ENCODE data around the gene SERPINH1. TPM values are rescaled to one million over a fixed set of nuclear protein-coding genes. Genes with fewer than 3 reads are reported as not detected.

SERPINH1 gene
- polyA plus RNA-seq (2013, experiment 1 of 2) = 398 TPM
- polyA plus RNA-seq (2013, experiment 2 of 2) = 396 TPM

DNA sequence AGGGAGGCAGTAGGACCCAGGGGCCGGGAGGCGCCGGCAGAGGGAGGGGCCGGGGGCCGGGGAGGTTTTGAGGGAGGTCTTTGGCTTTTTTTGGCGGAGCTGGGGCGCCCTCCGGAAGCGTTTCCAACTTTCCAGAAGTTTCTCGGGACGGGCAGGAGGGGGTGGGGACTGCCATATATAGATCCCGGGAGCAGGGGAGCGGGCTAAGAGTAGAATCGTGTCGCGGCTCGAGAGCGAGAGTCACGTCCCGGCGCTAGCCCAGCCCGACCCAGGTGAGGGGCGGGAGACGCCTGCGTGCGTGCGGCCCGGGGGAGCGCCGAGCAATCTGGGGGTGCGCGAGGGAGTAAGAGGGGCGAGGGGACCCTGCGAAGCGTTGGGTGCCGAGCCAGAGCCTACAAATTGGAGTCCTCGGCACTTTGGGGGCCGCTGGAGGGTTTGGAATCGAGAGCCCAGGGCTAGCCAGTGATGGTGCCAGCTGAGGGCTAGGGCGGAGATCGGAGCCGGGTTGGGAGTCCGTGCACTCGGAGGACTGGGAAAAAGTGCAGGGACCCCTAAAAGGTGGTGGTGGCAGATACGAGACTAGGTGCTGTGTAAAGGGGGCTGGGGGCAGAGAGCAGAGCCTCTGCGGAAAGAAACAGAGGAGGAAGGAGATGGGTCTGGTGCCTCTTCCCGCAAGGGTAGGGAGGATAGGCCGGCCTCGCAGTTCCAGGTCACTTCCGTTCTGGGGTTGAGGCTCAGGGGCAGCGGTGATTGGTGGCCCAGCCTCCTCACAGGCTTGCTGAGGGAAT is at the start of gene SERPINH1:
SERPINH1 (plus strand) TSS at position 206 of the 788 bp plus-strand sequence. CDS start 4,097 bp downstream, outside the sequence.
- peak within 1 kb of the TSS; percentile 96 for H3K4ac ChIP-seq (ENCODE audit: low read depth, low read length)
- H3K4me1 ChIP-seq (ENCODE audit: control insufficient read depth, low read depth, low read length) = peaks cover 40% of the 10 kb centered on the region
- no peaks in the 10 kb centered on the region for H3K27me3 ChIP-seq (ENCODE audit: insufficient read depth, low read length, poor library complexity)
- peak within 1 kb of the TSS; percentile 51 for H3K23ac ChIP-seq (ENCODE audit: low read length)
- peak within 1 kb of the TSS; percentile 100 for H3K4me2 ChIP-seq (ENCODE audit: low read length)
- H3K9ac ChIP-seq (ENCODE audit: low read length) = peak within 1 kb of the TSS; percentile 94
- H4K5ac ChIP-seq (ENCODE audit: low read length) = no peak within 1 kb of the TSS
- peak within 1 kb of the TSS; percentile 81 for H2BK5ac ChIP-seq (ENCODE audit: low read length)
- peak within 1 kb of the TSS; percentile 93 for H2AK5ac ChIP-seq (ENCODE audit: low read length)
- H3K79me2 ChIP-seq (ENCODE audit: control insufficient read depth, insufficient read depth, low read length) = peaks cover 51% of the 10 kb centered on the region
- no peak within 1 kb of the TSS for H2BK15ac ChIP-seq (replicated peaks; ENCODE audit: low read depth)
- peak within 1 kb of the TSS; percentile 95 for H3K56ac ChIP-seq (ENCODE audit: low read length)
- peaks cover 14% of the 10 kb centered on the region for H3K79me1 ChIP-seq (ENCODE audit: low read length)
- H3K27ac ChIP-seq (ENCODE audit: low read depth, low read length) = peak within 1 kb of the TSS; percentile 95
- H3K36me3 ChIP-seq (ENCODE audit: control insufficient read depth, insufficient read depth, low read length) = peaks cover 17% of the 10 kb centered on the region
- H3K18ac ChIP-seq (ENCODE audit: low read length) = peak within 1 kb of the TSS; percentile 93
- DNase-seq = peak; percentile 96
- no CpG with 5 or more reads among the region's 51 CpGs for WGBS (ENCODE audit: extremely low coverage, insufficient coverage, low lambda C conversion rate)
- peak within 1 kb of the TSS; percentile 93 for H4K8ac ChIP-seq (ENCODE audit: low read depth, low read length)
- peak within 1 kb of the TSS; percentile 86 for H3K4me3 ChIP-seq (ENCODE audit: low read length)
- peak within 1 kb of the TSS; percentile 69 for H2BK120ac ChIP-seq (ENCODE audit: low read depth, low read length)

DNA sequence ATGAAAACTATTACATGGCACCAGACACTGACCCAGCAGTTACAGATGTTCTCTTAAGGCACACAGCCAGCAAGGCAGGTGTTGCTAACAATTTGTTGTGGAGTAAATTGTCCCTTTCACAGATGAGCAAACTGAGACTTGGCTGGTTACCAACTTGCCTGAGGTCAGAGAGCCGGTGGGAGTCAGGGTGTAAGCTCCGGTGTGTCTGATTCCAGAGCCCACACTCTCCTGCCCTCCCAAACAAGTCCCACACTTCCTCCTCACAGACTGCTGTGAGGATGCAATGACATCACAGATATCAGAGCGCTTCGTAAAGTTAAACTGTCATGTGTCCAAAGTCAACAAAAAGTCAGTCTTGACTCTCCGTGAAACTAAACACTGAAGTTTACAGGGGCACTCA is 48.8 kb upstream of the SERPINH1 start:
- Histone ChIP-seq H3K4me2 (ENCODE audit: low read length) (no peak overlapping the region), H2BK120ac (ENCODE audit: low read depth, low read length) (no peak overlapping the region), H3K9ac (ENCODE audit: low read length) (no peak overlapping the region), H3K79me2 (ENCODE audit: control insufficient read depth, insufficient read depth, low read length) (no peaks in the 10 kb centered on the region), H4K8ac (ENCODE audit: low read depth, low read length) (no peak overlapping the region), H2BK5ac (ENCODE audit: low read length) (no peak overlapping the region), H4K5ac (ENCODE audit: low read length) (no peak overlapping the region), H3K56ac (ENCODE audit: low read length) (no peak overlapping the region), H2AK5ac (ENCODE audit: low read length) (no peak overlapping the region), H3K4me1 (ENCODE audit: control insufficient read depth, low read depth, low read length) (no peaks in the 10 kb centered on the region), H3K79me1 (ENCODE audit: low read length) (no peaks in the 10 kb centered on the region), H3K4ac (ENCODE audit: low read depth, low read length) (no peak overlapping the region), H2BK15ac (replicated peaks; ENCODE audit: low read depth) (no peak overlapping the region), H3K4me3 (ENCODE audit: low read length) (no peak overlapping the region), H3K27ac (ENCODE audit: low read depth, low read length) (no peak overlapping the region), H3K36me3 (ENCODE audit: control insufficient read depth, insufficient read depth, low read length) (no peaks in the 10 kb centered on the region), H3K27me3 (ENCODE audit: insufficient read depth, low read length, poor library complexity) (no peaks in the 10 kb centered on the region), H3K18ac (ENCODE audit: low read length) (no peak overlapping the region), H3K23ac (ENCODE audit: low read length) (no peak overlapping the region)
- no CpG with 5 or more reads among the region's 5 CpGs for WGBS (ENCODE audit: extremely low coverage, insufficient coverage, low lambda C conversion rate)
- no peak for DNase-seq

- no peak overlapping the region for H3K23ac ChIP-seq (ENCODE audit: low read length)
- no peak overlapping the region for H3K4ac ChIP-seq (ENCODE audit: low read depth, low read length)
- DNase-seq = no peak
Measured at GRCh38 chr11:75514596-75514995, 47.5 kb upstream of the SERPINH1 start.

GRCh38 chr11:75516140-75516539 is 45.9 kb upstream of the SERPINH1 start:
- Histone ChIP-seq H3K27ac (ENCODE audit: low read depth, low read length) (no peak overlapping the region), H3K56ac (ENCODE audit: low read length) (no peak overlapping the region), H3K4ac (ENCODE audit: low read depth, low read length) (no peak overlapping the region), H4K8ac (ENCODE audit: low read depth, low read length) (no peak overlapping the region), H3K23ac (ENCODE audit: low read length) (peak overlapping the region; percentile 45), H2BK120ac (ENCODE audit: low read depth, low read length) (no peak overlapping the region), H3K27me3 (ENCODE audit: insufficient read depth, low read length, poor library complexity) (no peaks in the 10 kb centered on the region), H3K4me2 (ENCODE audit: low read length) (no peak overlapping the region), H3K79me2 (ENCODE audit: control insufficient read depth, insufficient read depth, low read length) (no peaks in the 10 kb centered on the region), H3K4me3 (ENCODE audit: low read length) (no peak overlapping the region), H3K18ac (ENCODE audit: low read length) (no peak overlapping the region), H4K5ac (ENCODE audit: low read length) (no peak overlapping the region), H3K9ac (ENCODE audit: low read length) (no peak overlapping the region), H3K4me1 (ENCODE audit: control insufficient read depth, low read depth, low read length) (no peaks in the 10 kb centered on the region), H3K36me3 (ENCODE audit: control insufficient read depth, insufficient read depth, low read length) (no peaks in the 10 kb centered on the region), H2AK5ac (ENCODE audit: low read length) (no peak overlapping the region), H2BK15ac (replicated peaks; ENCODE audit: low read depth) (no peak overlapping the region), H3K79me1 (ENCODE audit: low read length) (no peaks in the 10 kb centered on the region), H2BK5ac (ENCODE audit: low read length) (no peak overlapping the region)
- no CpG with 5 or more reads among the region's 3 CpGs for WGBS (ENCODE audit: extremely low coverage, insufficient coverage, low lambda C conversion rate)
- no peak for DNase-seq

More at GRCh38 chr11:75514596-75514995, 47.5 kb upstream of the SERPINH1 start:
- no peak overlapping the region for H2BK15ac ChIP-seq (replicated peaks; ENCODE audit: low read depth)
- no peak overlapping the region for H3K18ac ChIP-seq (ENCODE audit: low read length)
- H3K4me3 ChIP-seq (ENCODE audit: low read length) = no peak overlapping the region
- no peak overlapping the region for H3K56ac ChIP-seq (ENCODE audit: low read length)
- no peaks in the 10 kb centered on the region for H3K36me3 ChIP-seq (ENCODE audit: control insufficient read depth, insufficient read depth, low read length)
- no peak overlapping the region for H3K4me2 ChIP-seq (ENCODE audit: low read length)
- H2BK5ac ChIP-seq (ENCODE audit: low read length) = no peak overlapping the region
- H3K4me1 ChIP-seq (ENCODE audit: control insufficient read depth, low read depth, low read length) = no peaks in the 10 kb centered on the region
- H3K27ac ChIP-seq (ENCODE audit: low read depth, low read length) = no peak overlapping the region
- no peaks in the 10 kb centered on the region for H3K79me2 ChIP-seq (ENCODE audit: control insufficient read depth, insufficient read depth, low read length)
- no peak overlapping the region for H3K9ac ChIP-seq (ENCODE audit: low read length)
- no peaks in the 10 kb centered on the region for H3K79me1 ChIP-seq (ENCODE audit: low read length)
- no peaks in the 10 kb centered on the region for H3K27me3 ChIP-seq (ENCODE audit: insufficient read depth, low read length, poor library complexity)
- H4K5ac ChIP-seq (ENCODE audit: low read length) = no peak overlapping the region
- H4K8ac ChIP-seq (ENCODE audit: low read depth, low read length) = no peak overlapping the region
- H2AK5ac ChIP-seq (ENCODE audit: low read length) = no peak overlapping the region
- no peak overlapping the region for H2BK120ac ChIP-seq (ENCODE audit: low read depth, low read length)

DNA sequence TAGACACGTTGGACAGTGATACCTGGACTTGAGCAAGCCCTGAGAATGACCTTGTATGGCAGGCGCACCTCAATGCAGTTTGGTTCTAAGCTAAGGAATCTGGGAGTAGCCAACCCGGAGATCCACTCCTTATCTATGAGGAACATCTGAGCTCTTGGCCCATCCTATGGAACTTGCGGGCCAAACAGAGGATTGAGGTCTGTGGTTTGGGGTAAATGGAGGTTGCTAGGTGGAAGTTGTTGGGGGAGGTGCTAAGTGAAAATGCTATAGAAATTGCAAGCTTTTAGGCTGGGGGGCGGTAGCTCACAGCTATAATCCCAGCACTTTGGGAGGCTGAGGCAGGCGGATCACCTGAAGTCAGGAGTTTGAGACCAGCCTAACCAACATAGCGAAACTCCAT is 45.2 kb upstream of the SERPINH1 start:
- DNase-seq = no peak
- no CpG with 5 or more reads among the region's 7 CpGs for WGBS (ENCODE audit: extremely low coverage, insufficient coverage, low lambda C conversion rate)
- no peak overlapping the region for H2AK5ac ChIP-seq (ENCODE audit: low read length)
- no peak overlapping the region for H3K27ac ChIP-seq (ENCODE audit: low read depth, low read length)
- no peak overlapping the region for H2BK5ac ChIP-seq (ENCODE audit: low read length)
- no peak overlapping the region for H4K5ac ChIP-seq (ENCODE audit: low read length)
- no peak overlapping the region for H4K8ac ChIP-seq (ENCODE audit: low read depth, low read length)
- no peak overlapping the region for H3K18ac ChIP-seq (ENCODE audit: low read length)
- H3K4me2 ChIP-seq (ENCODE audit: low read length) = no peak overlapping the region
- H3K79me1 ChIP-seq (ENCODE audit: low read length) = no peaks in the 10 kb centered on the region
- no peak overlapping the region for H3K23ac ChIP-seq (ENCODE audit: low read length)
- no peaks in the 10 kb centered on the region for H3K79me2 ChIP-seq (ENCODE audit: control insufficient read depth, insufficient read depth, low read length)
- no peak overlapping the region for H2BK120ac ChIP-seq (ENCODE audit: low read depth, low read length)
- H3K4ac ChIP-seq (ENCODE audit: low read depth, low read length) = no peak overlapping the region
- H3K36me3 ChIP-seq (ENCODE audit: control insufficient read depth, insufficient read depth, low read length) = no peaks in the 10 kb centered on the region
- no peaks in the 10 kb centered on the region for H3K4me1 ChIP-seq (ENCODE audit: control insufficient read depth, low read depth, low read length)
- H2BK15ac ChIP-seq (replicated peaks; ENCODE audit: low read depth) = no peak overlapping the region
- H3K9ac ChIP-seq (ENCODE audit: low read length) = no peak overlapping the region
- no peaks in the 10 kb centered on the region for H3K27me3 ChIP-seq (ENCODE audit: insufficient read depth, low read length, poor library complexity)
- no peak overlapping the region for H3K56ac ChIP-seq (ENCODE audit: low read length)
- no peak overlapping the region for H3K4me3 ChIP-seq (ENCODE audit: low read length)

DNA sequence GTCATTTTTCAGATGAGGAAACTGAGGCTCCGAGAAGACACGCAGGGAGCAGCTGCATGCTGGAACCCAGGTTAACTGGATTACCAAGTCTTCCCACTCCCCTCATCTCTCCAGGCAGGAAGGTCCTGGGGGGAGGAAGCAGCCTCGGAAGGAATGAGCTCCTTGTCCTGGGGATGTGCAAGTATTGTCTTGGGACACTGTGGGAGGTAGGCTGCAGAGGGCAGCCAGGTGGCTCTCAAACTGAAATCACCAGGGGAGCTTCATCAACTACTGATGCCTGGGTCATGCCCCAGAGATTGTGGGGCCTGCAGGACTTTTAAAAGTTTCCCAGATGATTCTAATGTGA is 43.9 kb upstream of the SERPINH1 start:
- Histone ChIP-seq H3K79me2 (ENCODE audit: control insufficient read depth, insufficient read depth, low read length) (no peaks in the 10 kb centered on the region), H3K79me1 (ENCODE audit: low read length) (no peaks in the 10 kb centered on the region), H3K4me3 (ENCODE audit: low read length) (no peak overlapping the region), H2BK120ac (ENCODE audit: low read depth, low read length) (no peak overlapping the region), H3K18ac (ENCODE audit: low read length) (no peak overlapping the region), H3K4me2 (ENCODE audit: low read length) (no peak overlapping the region), H2BK5ac (ENCODE audit: low read length) (no peak overlapping the region), H3K9ac (ENCODE audit: low read length) (no peak overlapping the region), H3K27me3 (ENCODE audit: insufficient read depth, low read length, poor library complexity) (no peaks in the 10 kb centered on the region), H3K4me1 (ENCODE audit: control insufficient read depth, low read depth, low read length) (no peaks in the 10 kb centered on the region), H2AK5ac (ENCODE audit: low read length) (no peak overlapping the region), H3K4ac (ENCODE audit: low read depth, low read length) (no peak overlapping the region), H3K56ac (ENCODE audit: low read length) (no peak overlapping the region), H4K5ac (ENCODE audit: low read length) (no peak overlapping the region), H2BK15ac (replicated peaks; ENCODE audit: low read depth) (no peak overlapping the region), H3K27ac (ENCODE audit: low read depth, low read length) (no peak overlapping the region), H4K8ac (ENCODE audit: low read depth, low read length) (no peak overlapping the region), H3K23ac (ENCODE audit: low read length) (no peak overlapping the region), H3K36me3 (ENCODE audit: control insufficient read depth, insufficient read depth, low read length) (no peaks in the 10 kb centered on the region)
- no CpG with 5 or more reads among the region's 3 CpGs for WGBS (ENCODE audit: extremely low coverage, insufficient coverage, low lambda C conversion rate)
- no peak for DNase-seq
